Liver (tissue), 9 donors: Measurements from ENCODE around the gene ATF2. TPM values are rescaled to one million over a fixed set of nuclear protein-coding genes. Genes with fewer than 3 reads are reported as not detected.

ENCODE experiments used
- DNase-seq: peaks from one replicate; pipeline ENCODE4 v3.0.0-alpha.2; 2017; ENCODE audit warnings: low spot score
- H3K27ac ChIP-seq, 2 donors: one replicate each; pipeline ENCODE4 v1.7.0; 2013; ENCODE audit warnings: inconsistent platforms in 2 of 2, low read length in 2 of 2, control low read depth in 1 of 2, low read depth in 1 of 2, mild to moderate bottlenecking in 1 of 2
- H3K27me3 ChIP-seq, 4 donors: one replicate each; pipeline versions ENCODE4 v1.6.1 to v1.7.0; 2013; ENCODE audit warnings: low read length in 3 of 4, inconsistent platforms in 1 of 4, mild to moderate bottlenecking in 1 of 4, moderate library complexity in 1 of 4; ENCODE audit not compliant: control insufficient read depth in 4 of 4, insufficient read depth in 4 of 4
- H3K36me3 ChIP-seq, 4 donors: one replicate each; pipeline versions ENCODE4 v1.6.1 to v1.7.0; 2013; ENCODE audit warnings: low read length in 3 of 4, mild to moderate bottlenecking in 3 of 4, low read depth in 1 of 4, moderate library complexity in 1 of 4; ENCODE audit not compliant: control insufficient read depth in 4 of 4, insufficient read depth in 3 of 4
- H3K4me1 ChIP-seq, 4 donors: one replicate each; pipeline versions ENCODE4 v1.6.1 to v1.7.0; 2013; ENCODE audit warnings: low read length in 3 of 4, mild to moderate bottlenecking in 3 of 4, moderate library complexity in 1 of 4; ENCODE audit not compliant: control insufficient read depth in 4 of 4, insufficient read depth in 4 of 4
- H3K4me3 ChIP-seq, 3 donors: one replicate each; pipeline versions ENCODE4 v1.6.1 to v1.7.0; 2013; ENCODE audit warnings: low read length in 3 of 3, control low read depth in 1 of 3, low read depth in 1 of 3, mild to moderate bottlenecking in 1 of 3
- H3K9ac ChIP-seq, 2 donors: one replicate each; pipeline ENCODE4 v1.7.0; 2013; ENCODE audit warnings: low read length in 2 of 2, mild to moderate bottlenecking in 2 of 2, moderate library complexity in 2 of 2, control low read depth in 1 of 2, low read depth in 1 of 2
- H3K9me3 ChIP-seq, 4 donors: one replicate each; pipeline versions ENCODE4 v1.6.1 to v1.7.0; 2013; ENCODE audit warnings: low read length in 3 of 4; ENCODE audit not compliant: control insufficient read depth in 4 of 4
- ATF3 ChIP-seq: IDR thresholded peaks from 2 replicates; pipeline ENCODE4 v1.6.1; 2016; ENCODE audit warnings: antibody characterized with exemption
- CTCF ChIP-seq: fragments of 150-350 bp; IDR thresholded peaks from 2 replicates; pipeline ENCODE4 v1.5.1; 2017; ENCODE audit warnings: improper control_type of control experiment, low read depth, low read length; ENCODE audit not compliant: missing input control
- EGR1 ChIP-seq, 2 donors: IDR thresholded peaks; 2 replicates each; pipeline ENCODE4 v1.6.1; 2016 to 2018; ENCODE audit warnings: antibody characterized with exemption in 2 of 2, low read depth in 2 of 2
- FOXA1 ChIP-seq: IDR thresholded peaks from 2 replicates; pipeline ENCODE4 v1.6.1; 2016; ENCODE audit warnings: antibody characterized with exemption
- HNF4A ChIP-seq, 2 donors: conservative IDR thresholded peaks; 2 replicates each; pipeline ENCODE4 v1.6.1; 2016; ENCODE audit warnings: antibody characterized with exemption in 2 of 2, mild to moderate bottlenecking in 2 of 2
- JUND ChIP-seq, 2 donors: IDR thresholded peaks; 2 replicates each; pipeline ENCODE4 v1.6.1; 2016; ENCODE audit warnings: antibody characterized with exemption in 2 of 2
- MAX ChIP-seq: IDR thresholded peaks from 2 replicates; pipeline ENCODE4 v1.6.1; 2016; ENCODE audit warnings: antibody characterized with exemption
- NR2F2 ChIP-seq: IDR thresholded peaks from 2 replicates; pipeline ENCODE4 v1.6.1; 2016; ENCODE audit warnings: antibody characterized with exemption
- RAD21 ChIP-seq, 2 donors: IDR thresholded peaks; 2 replicates each; pipeline ENCODE4 v1.6.1; 2016; ENCODE audit warnings: antibody characterized with exemption in 2 of 2, mild to moderate bottlenecking in 2 of 2
- REST ChIP-seq: IDR thresholded peaks from 2 replicates; pipeline ENCODE4 v1.6.1; 2016; ENCODE audit warnings: antibody characterized with exemption, mild to moderate bottlenecking
- RXRA ChIP-seq, 2 donors: IDR thresholded peaks; 2 replicates each; pipeline ENCODE4 v1.6.1; 2017 to 2018; ENCODE audit warnings: antibody characterized with exemption in 2 of 2, mild to moderate bottlenecking in 1 of 2
- TAF1 ChIP-seq: conservative IDR thresholded peaks from 2 replicates; pipeline ENCODE4 v1.6.1; 2016; ENCODE audit warnings: antibody characterized with exemption, mild to moderate bottlenecking
- YY1 ChIP-seq: IDR thresholded peaks from 2 replicates; pipeline ENCODE4 v1.6.1; 2016; ENCODE audit warnings: antibody characterized with exemption, mild to moderate bottlenecking
- ZBTB33 ChIP-seq: IDR thresholded peaks from 2 replicates; pipeline ENCODE4 v1.6.1; 2016; ENCODE audit warnings: antibody characterized with exemption
- WGBS: extraction: QIAGEN DNeasy Blood & Tissue Kit; methylation state at CpG from one replicate; pipeline ENCODE4 v1.1.7; 2013; 5-methylcytosine and 5-hydroxymethylcytosine counted together
- polyA plus RNA-seq, 2 donors: library from polyadenylated mRNA; stranded (reverse) in 1 of 2; unstranded in 1 of 2; fragments of 200-250 nt in 1 of 2; fragments of >200 nt in 1 of 2; fragmentation: Nextera tagmentation in 1 of 2; extraction: Ambion mirVana in 1 of 2; gene quantifications; one replicate each; pipeline versions ENCODE4 v1.2.1 to v1.2.3, GENCODE V29; 2013 to 2015
- total RNA-seq, 2 donors: library from RNA; depleted of rRNA; stranded (reverse); fragments of >200 nt; gene quantifications; one replicate each; pipeline ENCODE4 v1.2.3, GENCODE V29; 2014
- donor health status: healthy.
- donor health status: healthy.
- donor health status: healthy.
- donor health status: healthy.
- donor health status: healthy.

ATF2 gene
- total and polyA plus RNA-seq, 4 donors: 10.4 to 34.0 (median 17.2) TPM

GRCh38 chr2:175188761-175189160 is 20.8 kb upstream of the ATF2 start:
- Histone ChIP-seq H3K36me3 (no peaks in the 10 kb centered on the region), H3K4me3 (no peak overlapping the region), H3K9me3 (peaks cover 0 to 2% (median 0%) of the 10 kb centered on the region in 4 donors), H3K9ac (no peak overlapping the region), H3K27ac (no peak overlapping the region), H3K4me1 (no peaks in the 10 kb centered on the region), H3K27me3 (no peaks in the 10 kb centered on the region)
- TF ChIP-seq JUND (IDR thresholded peaks at IDR 0.05) (no peak), MAX (no peak), NR2F2 (no peak), EGR1 (IDR thresholded peaks at IDR 0.05; ENCODE audit: low read depth in 2 of 2) (no peak), ZBTB33 (no peak), FOXA1 (no peak), TAF1 (no peak), HNF4A (conservative IDR thresholded peaks at IDR 0.05) (no peak), YY1 (no peak), CTCF (no peak), RAD21 (IDR thresholded peaks at IDR 0.05) (no peak), ATF3 (no peak), REST (no peak)
- DNase-seq: no peak
- 62% methylated on average over 1 of the region's 1 CpG for WGBS

GRCh38 chr2:175187378-175187777 is 19.4 kb upstream of the ATF2 start:
- WGBS: 94% methylated on average over 1 of the region's 1 CpG
- no peaks in the 10 kb centered on the region for H3K27me3 ChIP-seq
- no peaks in the 10 kb centered on the region for H3K36me3 ChIP-seq
- H3K9ac ChIP-seq: no peak overlapping the region
- no peak for TF ChIP-seq YY1
- peak; percentile 37 to 62 for TF ChIP-seq RAD21 (IDR thresholded peaks at IDR 0.05)
- peak; percentile 9 for TF ChIP-seq CTCF
- TF ChIP-seq RXRA (IDR thresholded peaks at IDR 0.05): no peak
- H3K9me3 ChIP-seq: peaks cover 0 to 2% (median 0%) of the 10 kb centered on the region in 4 donors
- DNase-seq: no peak
- no peak overlapping the region for H3K27ac ChIP-seq
- no peaks in the 10 kb centered on the region for H3K4me1 ChIP-seq
- H3K4me3 ChIP-seq: no peak overlapping the region
